NCI-H2081 treated with DMSO at 0.1 percent for 48 hours (cell line): Measurements from ENCODE around the gene SPATA21.
"Not testable (repeated sequence)": the region's sequence is repeated elsewhere in the genome, so short reads cannot be mapped to it uniquely, and the experiment has no call there.

ENCODE experiments used
- DNase-seq: peaks from one replicate; lab custom pipeline; 2025; lab: John Stamatoyannopoulos, UW

The SPATA21 gene

GRCh38 chr1:16436946-16437474, at the start of gene SPATA21:
Gene SPATA21 (minus strand): TSS chr1:16437424. CDS start chr1:16431371, 6,053 bp downstream.
- DNase-seq, result no peak

GRCh38 chr1:16487011-16487410, 49.8 kb upstream of the SPATA21 start:
- not testable (repeated sequence) for DNase-seq

- DNase-seq, result not testable (repeated sequence)
These were observed 49.1 kb upstream of the SPATA21 start for GRCh38 chr1:16486316-16486715.

- DNase-seq, result no peak
These were observed 47.7 kb upstream of the SPATA21 start for GRCh38 chr1:16484931-16485330.

- no peak for DNase-seq
These were observed 47.2 kb upstream of the SPATA21 start for GRCh38 chr1:16484501-16484835.

- not testable (repeated sequence) for DNase-seq
These were observed 46.6 kb upstream of the SPATA21 start for GRCh38 chr1:16483639-16484500.

- DNase-seq, result not testable (repeated sequence)
These were observed 45.9 kb upstream of the SPATA21 start for GRCh38 chr1:16483146-16483545.

GRCh38 chr1:16478091-16478490, 40.9 kb upstream of the SPATA21 start:
- DNase-seq, result no peak

GRCh38 chr1:16475771-16476770, 38.8 kb upstream of the SPATA21 start:
- DNase-seq, result not testable (repeated sequence)

- DNase-seq, result not testable (repeated sequence)
These were observed 37.7 kb upstream of the SPATA21 start for GRCh38 chr1:16474891-16475290.

GRCh38 chr1:16474166-16474800, 37.1 kb upstream of the SPATA21 start:
- no peak for DNase-seq

- DNase-seq, result no peak
These were observed 31.3 kb upstream of the SPATA21 start for GRCh38 chr1:16468558-16468957.

GRCh38 chr1:16464917-16465625, 27.8 kb upstream of the SPATA21 start:
- DNase-seq, result no peak

GRCh38 chr1:16462773-16463330, 25.6 kb upstream of the SPATA21 start:
- no peak for DNase-seq

GRCh38 chr1:16461681-16462080, 24.5 kb upstream of the SPATA21 start:
- DNase-seq, result no peak

- no peak for DNase-seq
These were observed 22.2 kb upstream of the SPATA21 start for GRCh38 chr1:16459352-16459925.

GRCh38 chr1:16458831-16459230, 21.6 kb upstream of the SPATA21 start:
- DNase-seq, result no peak

GRCh38 chr1:16456151-16456550, 18.9 kb upstream of the SPATA21 start:
- DNase-seq, result not testable (repeated sequence)

GRCh38 chr1:16454909-16455308, 17.7 kb upstream of the SPATA21 start:
- DNase-seq, result not testable (repeated sequence)

GRCh38 chr1:16451841-16452528, 14.8 kb upstream of the SPATA21 start:
- no peak for DNase-seq
